Endothelial cell of hepatic sinusoid (primary cell): ENCODE data around the gene SNX7.

ENCODE experiments used
- in situ Hi-C: cut with HindIII; loops from 2 replicates; pipeline ENCODE4 v1.10.0; 2017; ENCODE audit warnings: low sequenced_read_pairs

SNX7 gene

DNA sequence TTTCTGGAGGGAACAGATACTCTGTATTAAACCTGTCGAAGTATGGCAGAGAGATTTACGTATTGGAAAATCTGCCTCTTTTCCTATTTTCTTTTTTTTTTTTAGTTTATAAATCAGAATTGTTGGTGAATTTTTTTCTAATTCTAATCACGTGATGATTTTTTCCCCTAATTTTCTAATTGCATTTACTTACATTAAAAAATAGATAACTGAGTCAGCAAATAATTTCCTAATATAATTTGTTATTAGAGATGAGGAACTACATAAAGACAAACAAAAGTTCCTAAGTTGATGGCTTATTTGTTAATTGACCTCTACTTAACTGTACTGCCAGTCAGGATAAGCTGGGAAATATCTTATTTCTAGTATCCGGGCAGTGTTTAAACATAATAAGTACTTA lies 34.6 kb downstream of the SNX7 start:
- in situ Hi-C loops = no loop called here

GRCh38 chr1:98697781-98698180 lies 36.3 kb downstream of the SNX7 start:
- in situ Hi-C loops = no loop called here

- in situ Hi-C loops = no loop called here
Measured at GRCh38 chr1:98698625-98699024, 37.1 kb downstream of the SNX7 start.

DNA sequence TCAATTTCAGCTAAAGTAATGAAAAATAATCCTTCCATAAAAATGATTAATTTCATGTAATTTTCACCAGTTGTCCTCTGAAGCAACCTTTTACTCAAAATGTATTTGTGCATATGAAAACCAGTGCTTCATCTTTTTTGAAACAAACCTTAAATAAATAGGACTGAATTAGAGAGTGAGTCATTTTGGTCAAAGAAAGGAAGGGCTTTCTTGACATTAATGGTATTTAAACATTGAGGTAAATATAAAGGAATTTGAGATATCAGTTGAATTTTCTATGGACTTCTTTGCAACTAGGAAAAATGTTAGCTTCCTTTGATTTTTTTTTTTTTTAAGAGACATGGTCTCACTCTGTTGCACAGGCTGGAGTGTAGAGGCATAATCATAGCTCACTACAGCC lies 38.7 kb downstream of the SNX7 start:
- in situ Hi-C loops = no loop called here

GRCh38 chr1:98702976-98703375 lies 41.5 kb downstream of the SNX7 start:
- in situ Hi-C loops = no loop called here

GRCh38 chr1:98704474-98704873 lies 43.0 kb downstream of the SNX7 start:
- in situ Hi-C loops = no loop called here

- in situ Hi-C loops = no loop called here
Measured at GRCh38 chr1:98704971-98705370, 43.5 kb downstream of the SNX7 start.

- in situ Hi-C loops = no loop called here
Measured at GRCh38 chr1:98705591-98705990, 44.1 kb downstream of the SNX7 start.

DNA sequence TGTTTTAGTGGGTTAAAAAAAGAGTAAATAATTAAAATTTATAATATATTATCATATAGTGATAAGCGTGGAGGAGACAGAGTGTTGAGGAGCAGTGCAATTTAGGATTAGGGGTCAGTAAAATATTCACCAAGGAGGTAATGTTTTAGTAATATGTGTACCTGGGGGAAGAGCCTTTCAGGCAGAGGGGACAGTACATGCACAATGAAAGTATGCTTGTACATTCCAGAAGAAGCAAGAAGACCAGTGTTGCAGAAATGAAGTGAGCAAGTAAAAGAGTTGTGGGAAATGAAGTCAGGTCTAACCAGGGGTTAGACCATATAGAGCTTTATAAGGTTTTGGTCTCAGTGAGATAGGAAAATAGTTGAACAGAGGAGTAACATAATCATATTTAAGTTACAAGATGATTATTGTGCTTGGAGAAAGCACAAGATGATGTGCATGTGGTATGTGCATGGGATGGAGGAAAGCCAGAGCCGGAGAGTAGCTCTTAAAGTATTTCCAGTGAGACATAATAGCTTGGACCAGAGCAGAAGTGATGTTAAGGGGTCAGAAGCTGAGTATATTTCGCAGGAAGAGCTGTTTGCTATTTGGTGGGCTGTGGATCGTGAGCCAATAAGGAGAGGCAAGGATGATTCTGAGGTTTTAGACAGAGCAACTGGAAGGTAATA lies 44.8 kb downstream of the SNX7 start:
- in situ Hi-C loops = no loop called here

DNA sequence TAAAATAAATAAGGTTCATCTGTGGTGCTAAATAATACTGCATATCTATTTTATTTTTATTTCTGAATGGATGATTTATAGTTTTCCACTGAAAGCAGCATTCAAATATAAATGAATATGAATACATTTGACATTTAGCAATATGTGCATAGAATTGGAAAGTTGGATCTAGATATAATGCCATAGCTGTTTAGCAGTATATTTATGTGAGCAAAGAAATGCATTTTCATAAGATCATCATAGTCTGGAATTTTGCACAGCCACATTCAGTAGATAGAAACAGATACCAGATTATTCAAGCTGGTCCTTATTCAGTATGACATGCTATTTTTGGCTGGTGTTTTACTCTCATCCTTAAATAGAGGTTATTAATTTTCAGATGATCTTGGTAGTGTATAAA lies 46.0 kb downstream of the SNX7 start:
- in situ Hi-C loops = no loop called here

GRCh38 chr1:98709906-98710305 lies 48.4 kb downstream of the SNX7 start:
- in situ Hi-C loops = no loop called here

- in situ Hi-C loops = no loop called here
Measured at GRCh38 chr1:98723574-98723973, 62.1 kb downstream of the SNX7 start.

GRCh38 chr1:98732985-98733781 lies 71.7 kb downstream of the SNX7 start:
- in situ Hi-C loops = no loop called here

- in situ Hi-C loops = no loop called here
Measured at GRCh38 chr1:98733782-98734112, 72.2 kb downstream of the SNX7 start.

DNA sequence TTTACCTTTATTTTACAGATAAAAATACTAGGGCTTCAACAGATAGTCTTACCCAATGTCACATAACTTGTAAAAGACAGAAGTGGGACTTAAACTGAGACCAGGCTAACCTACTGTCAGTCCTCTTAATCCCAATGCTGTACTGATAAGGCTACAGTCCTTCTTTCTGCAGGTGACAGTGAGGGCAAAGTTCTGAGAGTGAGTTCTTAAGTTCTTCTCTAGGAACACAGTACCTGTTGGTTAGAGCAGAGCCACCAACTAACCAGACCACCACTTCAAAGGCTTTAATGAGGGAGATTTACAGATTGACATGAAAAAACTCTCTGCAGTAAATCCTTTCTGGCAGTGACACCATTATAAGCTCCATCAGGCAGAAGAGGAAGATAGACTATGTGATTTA lies 74.2 kb downstream of the SNX7 start:
- in situ Hi-C loops = no loop called here

DNA sequence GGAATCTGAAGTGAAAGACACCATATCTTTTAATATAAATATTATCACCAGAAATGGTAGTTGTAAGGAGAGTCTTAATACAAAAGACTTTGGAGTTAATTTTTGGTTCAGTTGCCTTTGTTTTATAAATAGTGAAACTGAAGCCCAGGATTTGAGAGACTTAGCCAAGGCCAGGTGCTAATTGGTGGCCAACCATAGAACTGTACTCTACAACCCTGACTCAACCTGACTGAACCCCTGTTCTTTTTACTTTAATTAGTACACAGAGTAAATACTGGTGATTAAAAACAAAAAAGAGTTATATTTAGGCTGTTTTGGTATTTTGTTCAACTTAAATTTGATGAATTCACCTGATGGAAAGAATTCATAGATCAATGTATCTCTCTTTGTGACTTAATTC lies 76.3 kb downstream of the SNX7 start:
- in situ Hi-C loops = no loop called here

DNA sequence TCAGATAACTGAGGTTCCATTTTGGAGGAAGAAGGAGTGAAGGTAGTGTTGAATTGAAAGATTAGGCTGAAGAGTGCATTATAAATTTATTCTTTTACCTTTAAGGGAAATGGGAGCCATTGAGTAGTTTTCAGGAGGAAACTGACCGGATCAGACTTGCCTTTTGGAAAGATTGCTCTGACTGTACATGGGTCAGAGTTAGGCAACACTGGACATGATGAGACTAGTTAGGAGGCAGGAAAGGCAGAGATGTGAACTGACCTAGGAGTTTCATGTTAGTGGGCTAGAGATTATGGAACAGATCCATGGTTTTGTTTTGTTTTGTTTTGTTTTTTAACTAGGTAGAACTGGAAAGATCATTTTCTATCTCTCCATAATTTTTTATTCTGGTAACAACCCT lies 78.2 kb downstream of the SNX7 start:
- in situ Hi-C loops = no loop called here

DNA sequence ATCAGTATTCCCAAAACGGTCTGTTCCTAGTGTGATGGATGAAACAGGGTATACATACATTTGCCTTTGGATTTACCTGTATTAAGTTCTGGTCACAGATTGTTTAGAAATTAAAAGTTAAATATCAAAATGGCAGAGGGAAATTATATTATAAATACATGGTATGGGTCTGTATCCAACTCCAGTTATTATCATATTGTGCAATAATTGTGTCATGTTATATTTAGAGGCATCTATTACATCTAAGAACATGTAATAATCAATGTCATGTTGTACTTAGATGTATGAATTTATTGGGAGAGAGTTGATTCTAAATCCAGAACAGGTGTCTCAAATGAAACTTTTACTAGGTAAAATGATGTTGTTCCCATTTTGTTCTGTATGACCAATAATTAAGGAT lies 79.6 kb downstream of the SNX7 start:
- in situ Hi-C loops = no loop called here

DNA sequence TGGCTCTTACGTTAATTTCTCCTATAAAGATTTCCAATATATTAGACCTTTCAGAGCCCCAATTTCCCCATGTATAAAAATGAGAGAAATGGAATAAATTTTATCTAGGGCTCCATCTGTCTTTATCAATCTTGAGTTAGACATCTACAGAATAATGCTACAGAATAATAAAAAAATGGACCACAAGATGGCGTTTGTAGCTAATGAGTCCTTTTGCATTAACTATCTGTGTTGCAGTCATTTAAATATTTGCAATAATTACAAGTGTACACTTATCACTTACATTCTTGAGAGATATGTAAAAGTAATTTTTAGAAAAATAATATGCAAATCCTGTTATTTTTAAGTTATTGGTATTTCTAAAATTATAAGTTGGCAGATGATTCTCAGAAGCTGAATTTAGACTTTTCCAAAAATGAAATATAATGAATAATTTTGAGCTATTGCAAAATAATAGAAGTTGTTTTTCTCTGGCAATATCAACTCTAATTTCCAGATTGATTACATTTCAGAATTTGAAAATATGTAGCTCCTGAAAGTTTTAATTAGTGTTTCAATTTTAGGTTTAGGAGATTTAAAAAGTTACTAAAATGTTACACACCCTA lies 87.7 kb downstream of the SNX7 start:
- in situ Hi-C loops = no loop called here

DNA sequence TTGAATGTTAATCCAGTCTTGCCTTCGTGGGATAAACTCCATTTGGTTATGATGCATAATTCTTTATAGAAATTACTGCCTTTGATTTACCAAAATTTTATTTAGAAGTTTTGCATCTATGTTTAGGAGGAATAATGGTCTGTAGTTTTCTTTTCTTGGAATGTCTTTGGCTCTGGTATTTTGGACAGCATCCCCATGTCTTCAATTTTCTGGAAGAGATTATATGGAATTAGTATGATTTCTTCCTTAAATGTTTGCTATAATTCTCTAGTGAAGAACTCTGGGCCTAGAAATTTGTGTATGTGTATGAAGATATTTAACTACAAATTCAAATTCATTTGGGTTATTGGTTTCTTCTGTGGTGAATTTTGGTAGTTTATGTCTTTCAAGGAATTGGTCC lies 92.7 kb downstream of the SNX7 start:
- in situ Hi-C loops = no loop called here

- in situ Hi-C loops = no loop called here
Measured at GRCh38 chr1:98761219-98761865, 99.8 kb downstream of the SNX7 start.
